ENCODE measurements around the gene AKR1C4. TPM values are rescaled to one million over a fixed set of nuclear protein-coding genes. Genes with fewer than 3 reads are reported as not detected.
A peak's percentile ranks its signal among the peaks of the same experiment; 100 is the strongest.
"Not testable (repeated sequence)": the region's sequence is repeated elsewhere in the genome, so short reads cannot be mapped to it uniquely, and the experiment has no call there.

AKR1C4 gene
- total and polyA plus RNA-seq, 4 donors: 3.2 to 260 (median 129) TPM

GRCh38 chr10:5210261-5210660 lies 13.6 kb downstream of the AKR1C4 start:
- H3K9me3 ChIP-seq (ENCODE audit: control insufficient read depth in 4 of 4, low read length in 3 of 4): not testable (repeated sequence)
- 89% methylated on average over 1 of the region's 1 CpG for WGBS

GRCh38 chr10:5211696-5212536 lies 15.3 kb downstream of the AKR1C4 start:
- Histone ChIP-seq H3K4me3 (ENCODE audit: low read depth in 1 of 3, low read length in 3 of 3) (no peak overlapping the region), H3K27ac (ENCODE audit: low read depth in 1 of 2, low read length in 2 of 2) (no peak overlapping the region), H3K9ac (ENCODE audit: low read depth in 1 of 2, low read length in 2 of 2) (no peak overlapping the region), H3K27me3 (ENCODE audit: control insufficient read depth in 4 of 4, insufficient read depth in 4 of 4, low read length in 3 of 4) (no peaks in the 10 kb centered on the region), H3K4me1 (ENCODE audit: control insufficient read depth in 4 of 4, insufficient read depth in 4 of 4, low read length in 3 of 4) (peaks cover 0 to 5% (median 1%) of the 10 kb centered on the region in 4 donors), H3K9me3 (ENCODE audit: control insufficient read depth in 4 of 4, low read length in 3 of 4) (no peaks in the 10 kb centered on the region), H3K36me3 (ENCODE audit: control insufficient read depth in 4 of 4, insufficient read depth in 3 of 4, low read depth in 1 of 4, low read length in 3 of 4) (peaks cover 3 to 49% (median 27%) of the 10 kb centered on the region in 4 donors)
- TF ChIP-seq HNF4A (conservative IDR thresholded peaks at IDR 0.05) (peak in 1 of 2 donors; percentile 29), YY1 (IDR thresholded peaks at IDR 0.05) (no peak)
- DNase-seq (ENCODE audit: low spot score): no peak

More at GRCh38 chr10:5210261-5210660, 13.6 kb downstream of the AKR1C4 start:
- not testable (repeated sequence) for H3K4me1 ChIP-seq (ENCODE audit: control insufficient read depth in 4 of 4, insufficient read depth in 4 of 4, low read length in 3 of 4); DNase-seq (ENCODE audit: low spot score); H3K27me3 ChIP-seq (ENCODE audit: control insufficient read depth in 4 of 4, insufficient read depth in 4 of 4, low read length in 3 of 4); H3K27ac ChIP-seq (ENCODE audit: low read depth in 1 of 2, low read length in 2 of 2); H3K4me3 ChIP-seq (ENCODE audit: low read depth in 1 of 3, low read length in 3 of 3); H3K9ac ChIP-seq (ENCODE audit: low read depth in 1 of 2, low read length in 2 of 2)
- peaks cover 0 to 52% (median 31%) of the 10 kb centered on the region in 4 donors for H3K36me3 ChIP-seq (ENCODE audit: control insufficient read depth in 4 of 4, insufficient read depth in 3 of 4, low read depth in 1 of 4, low read length in 3 of 4)
- TF ChIP-seq, protein P1, sequence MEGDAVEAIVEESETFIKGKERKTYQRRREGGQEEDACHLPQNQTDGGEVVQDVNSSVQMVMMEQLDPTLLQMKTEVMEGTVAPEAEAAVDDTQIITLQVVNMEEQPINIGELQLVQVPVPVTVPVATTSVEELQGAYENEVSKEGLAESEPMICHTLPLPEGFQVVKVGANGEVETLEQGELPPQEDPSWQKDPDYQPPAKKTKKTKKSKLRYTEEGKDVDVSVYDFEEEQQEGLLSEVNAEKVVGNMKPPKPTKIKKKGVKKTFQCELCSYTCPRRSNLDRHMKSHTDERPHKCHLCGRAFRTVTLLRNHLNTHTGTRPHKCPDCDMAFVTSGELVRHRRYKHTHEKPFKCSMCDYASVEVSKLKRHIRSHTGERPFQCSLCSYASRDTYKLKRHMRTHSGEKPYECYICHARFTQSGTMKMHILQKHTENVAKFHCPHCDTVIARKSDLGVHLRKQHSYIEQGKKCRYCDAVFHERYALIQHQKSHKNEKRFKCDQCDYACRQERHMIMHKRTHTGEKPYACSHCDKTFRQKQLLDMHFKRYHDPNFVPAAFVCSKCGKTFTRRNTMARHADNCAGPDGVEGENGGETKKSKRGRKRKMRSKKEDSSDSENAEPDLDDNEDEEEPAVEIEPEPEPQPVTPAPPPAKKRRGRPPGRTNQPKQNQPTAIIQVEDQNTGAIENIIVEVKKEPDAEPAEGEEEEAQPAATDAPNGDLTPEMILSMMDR (IDR thresholded peaks at IDR 0.05; ENCODE audit: low read depth, low read length, missing input control): peak; percentile 21
- peak; percentile 25 to 44 for TF ChIP-seq RAD21 (IDR thresholded peaks at IDR 0.05)

GRCh38 chr10:5216801-5217200 lies 20.2 kb downstream of the AKR1C4 start:
- peak overlapping the region in 1 of 2 donors; percentile 20 for H3K27ac ChIP-seq (ENCODE audit: low read depth in 1 of 2, low read length in 2 of 2)
- no peaks in the 10 kb centered on the region for H3K27me3 ChIP-seq (ENCODE audit: control insufficient read depth in 4 of 4, insufficient read depth in 4 of 4, low read length in 3 of 4)
- peak overlapping the region in 1 of 2 donors; percentile 15 for H3K9ac ChIP-seq (ENCODE audit: low read depth in 1 of 2, low read length in 2 of 2)
- H3K36me3 ChIP-seq (ENCODE audit: control insufficient read depth in 4 of 4, insufficient read depth in 3 of 4, low read depth in 1 of 4, low read length in 3 of 4): peaks cover 6 to 64% (median 41%) of the 10 kb centered on the region in 4 donors
- no peak overlapping the region for H3K4me3 ChIP-seq (ENCODE audit: low read depth in 1 of 3, low read length in 3 of 3)
- H3K9me3 ChIP-seq (ENCODE audit: control insufficient read depth in 4 of 4, low read length in 3 of 4): peaks cover 0 to 1% (median 0%) of the 10 kb centered on the region in 4 donors
- DNase-seq (ENCODE audit: low spot score): no peak
- WGBS: 18% methylated on average over 2 of the region's 2 CpGs
- peaks cover 0 to 2% (median 0%) of the 10 kb centered on the region in 4 donors for H3K4me1 ChIP-seq (ENCODE audit: control insufficient read depth in 4 of 4, insufficient read depth in 4 of 4, low read length in 3 of 4)
- TF ChIP-seq TAF1 (conservative IDR thresholded peaks at IDR 0.05) (no peak), RAD21 (IDR thresholded peaks at IDR 0.05) (peak in 1 of 2 donors; percentile 66), JUND (IDR thresholded peaks at IDR 0.05) (peak in 1 of 2 donors; percentile 47), NR2F2 (IDR thresholded peaks at IDR 0.05) (peak; percentile 51), REST (IDR thresholded peaks at IDR 0.05) (no peak), RXRA (IDR thresholded peaks at IDR 0.05) (peak; percentile 91 to 98), YY1 (IDR thresholded peaks at IDR 0.05) (peak; percentile 49), ZBTB33 (IDR thresholded peaks at IDR 0.05) (no peak), FOXA2 (IDR thresholded peaks at IDR 0.05) (no peak), SP1 (IDR thresholded peaks at IDR 0.05) (peak; percentile 86), GABPA (IDR thresholded peaks at IDR 0.05 in 1 of 2, conservative IDR thresholded peaks at IDR 0.05 in 1 of 2) (no peak), HNF4G (IDR thresholded peaks at IDR 0.05) (no peak), EGR1 (IDR thresholded peaks at IDR 0.05; ENCODE audit: low read depth in 2 of 2) (peak in 1 of 2 donors; percentile 39), FOXA1 (IDR thresholded peaks at IDR 0.05) (no peak), HNF4A (conservative IDR thresholded peaks at IDR 0.05) (peak; percentile 51 to 84)
- TF ChIP-seq, protein P2, sequence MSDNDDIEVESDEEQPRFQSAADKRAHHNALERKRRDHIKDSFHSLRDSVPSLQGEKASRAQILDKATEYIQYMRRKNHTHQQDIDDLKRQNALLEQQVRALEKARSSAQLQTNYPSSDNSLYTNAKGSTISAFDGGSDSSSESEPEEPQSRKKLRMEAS (IDR thresholded peaks at IDR 0.05): peak; percentile 57
- TF ChIP-seq, protein P1 (IDR thresholded peaks at IDR 0.05; ENCODE audit: low read depth, low read length, missing input control): no peak
